Fibroblast of mammary gland (primary cell): Measurements from ENCODE around the gene LAGE3.

Experiments used
- DNase-seq: peaks from one replicate; pipeline ENCODE4 v3.0.0-alpha.2; 2010; ENCODE audit warnings: low read depth
- H3K4me3 ChIP-seq: 2 replicates; pipeline ENCODE4 v1.5.1; 2011; ENCODE audit warnings: low read depth, mild to moderate bottlenecking, low read length, moderate library complexity; ENCODE audit not compliant: control insufficient read depth
- TF ChIP-seq, protein P1 (sequence below): conservative IDR thresholded peaks from 2 replicates; pipeline ENCODE4 v1.5.1; 2011; ENCODE audit warnings: low read depth, low read length, inconsistent platforms; ENCODE audit not compliant: control insufficient read depth, insufficient read depth

LAGE3 gene

DNA sequence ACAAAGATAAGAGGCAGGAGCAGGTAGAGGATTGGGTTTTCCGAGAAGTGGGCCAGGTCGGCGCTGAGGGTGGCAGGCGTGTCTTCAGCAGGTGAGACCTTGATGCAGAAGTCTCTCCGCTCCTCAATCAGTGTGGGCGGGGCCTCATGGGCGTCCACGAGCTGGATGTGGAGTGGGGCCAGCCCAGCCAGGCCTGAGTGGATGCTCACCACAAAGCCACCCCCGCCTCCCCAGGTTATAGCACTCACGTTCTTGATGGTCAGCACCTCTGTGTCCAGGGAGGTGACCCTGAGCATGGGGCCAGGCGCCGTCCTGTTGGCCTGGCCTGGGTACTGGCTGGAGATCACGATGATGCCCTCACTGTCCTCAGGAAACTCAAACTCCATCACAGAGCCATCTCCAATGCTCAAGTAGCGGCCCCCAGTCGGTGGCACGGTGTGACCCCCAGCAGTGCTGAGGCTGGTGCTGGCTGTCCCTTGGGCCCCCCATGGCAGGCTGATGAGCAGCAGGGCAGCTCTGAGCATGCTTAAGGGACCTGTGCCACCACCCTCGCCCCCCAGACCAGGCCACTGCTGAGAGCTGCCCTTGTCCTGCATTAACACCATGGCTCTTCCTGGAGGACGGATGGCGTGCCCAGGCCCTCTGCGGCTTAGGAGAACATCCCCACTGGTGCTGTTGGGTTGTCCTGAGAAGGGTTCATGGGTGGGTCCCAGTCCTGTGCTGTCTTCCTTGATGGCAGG lies 9.4 kb upstream of the LAGE3 start:
- no peak overlapping the region for H3K4me3 ChIP-seq
- TF ChIP-seq, protein P1, sequence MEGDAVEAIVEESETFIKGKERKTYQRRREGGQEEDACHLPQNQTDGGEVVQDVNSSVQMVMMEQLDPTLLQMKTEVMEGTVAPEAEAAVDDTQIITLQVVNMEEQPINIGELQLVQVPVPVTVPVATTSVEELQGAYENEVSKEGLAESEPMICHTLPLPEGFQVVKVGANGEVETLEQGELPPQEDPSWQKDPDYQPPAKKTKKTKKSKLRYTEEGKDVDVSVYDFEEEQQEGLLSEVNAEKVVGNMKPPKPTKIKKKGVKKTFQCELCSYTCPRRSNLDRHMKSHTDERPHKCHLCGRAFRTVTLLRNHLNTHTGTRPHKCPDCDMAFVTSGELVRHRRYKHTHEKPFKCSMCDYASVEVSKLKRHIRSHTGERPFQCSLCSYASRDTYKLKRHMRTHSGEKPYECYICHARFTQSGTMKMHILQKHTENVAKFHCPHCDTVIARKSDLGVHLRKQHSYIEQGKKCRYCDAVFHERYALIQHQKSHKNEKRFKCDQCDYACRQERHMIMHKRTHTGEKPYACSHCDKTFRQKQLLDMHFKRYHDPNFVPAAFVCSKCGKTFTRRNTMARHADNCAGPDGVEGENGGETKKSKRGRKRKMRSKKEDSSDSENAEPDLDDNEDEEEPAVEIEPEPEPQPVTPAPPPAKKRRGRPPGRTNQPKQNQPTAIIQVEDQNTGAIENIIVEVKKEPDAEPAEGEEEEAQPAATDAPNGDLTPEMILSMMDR = no peak
- no peak for DNase-seq

DNA sequence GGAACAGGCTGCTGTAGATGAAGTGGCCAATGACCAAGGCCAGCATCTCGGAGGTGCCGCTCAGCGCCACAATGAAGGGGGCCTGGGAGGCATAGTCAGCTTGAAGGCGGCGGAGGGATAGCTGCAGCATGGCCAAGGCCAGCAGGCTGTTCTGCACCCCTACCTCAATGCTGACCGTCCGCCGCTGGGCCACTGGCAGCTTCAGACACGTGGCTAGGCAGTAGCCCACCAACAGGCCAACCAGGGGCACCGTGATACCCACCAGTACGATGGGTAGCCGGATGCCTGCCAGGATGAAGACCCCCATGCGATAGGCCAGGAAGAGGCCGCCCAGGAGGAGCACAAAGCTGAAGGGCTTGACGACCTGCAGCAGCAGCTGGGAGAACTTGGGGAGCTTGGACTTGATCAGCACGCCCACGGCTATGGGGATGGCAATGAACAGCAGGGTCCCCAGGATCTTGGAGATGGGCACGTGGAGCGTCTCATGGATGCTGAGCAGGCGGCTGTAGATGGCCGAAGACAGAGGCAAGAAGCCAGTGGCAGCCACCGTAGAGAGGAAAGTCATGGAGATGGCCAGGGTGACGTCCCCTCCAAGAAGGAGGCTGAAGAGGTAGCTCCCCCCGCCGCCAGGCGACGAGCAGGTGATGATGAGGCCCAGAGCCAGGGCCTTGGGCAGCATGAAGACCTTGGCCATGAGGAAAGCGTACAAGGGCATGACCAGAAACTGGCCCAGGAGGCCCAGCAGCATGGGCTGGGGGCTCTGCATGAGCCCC lies 8.6 kb upstream of the LAGE3 start:
- H3K4me3 ChIP-seq = no peak overlapping the region
- no peak for DNase-seq
- TF ChIP-seq, protein P1 = no peak

DNA sequence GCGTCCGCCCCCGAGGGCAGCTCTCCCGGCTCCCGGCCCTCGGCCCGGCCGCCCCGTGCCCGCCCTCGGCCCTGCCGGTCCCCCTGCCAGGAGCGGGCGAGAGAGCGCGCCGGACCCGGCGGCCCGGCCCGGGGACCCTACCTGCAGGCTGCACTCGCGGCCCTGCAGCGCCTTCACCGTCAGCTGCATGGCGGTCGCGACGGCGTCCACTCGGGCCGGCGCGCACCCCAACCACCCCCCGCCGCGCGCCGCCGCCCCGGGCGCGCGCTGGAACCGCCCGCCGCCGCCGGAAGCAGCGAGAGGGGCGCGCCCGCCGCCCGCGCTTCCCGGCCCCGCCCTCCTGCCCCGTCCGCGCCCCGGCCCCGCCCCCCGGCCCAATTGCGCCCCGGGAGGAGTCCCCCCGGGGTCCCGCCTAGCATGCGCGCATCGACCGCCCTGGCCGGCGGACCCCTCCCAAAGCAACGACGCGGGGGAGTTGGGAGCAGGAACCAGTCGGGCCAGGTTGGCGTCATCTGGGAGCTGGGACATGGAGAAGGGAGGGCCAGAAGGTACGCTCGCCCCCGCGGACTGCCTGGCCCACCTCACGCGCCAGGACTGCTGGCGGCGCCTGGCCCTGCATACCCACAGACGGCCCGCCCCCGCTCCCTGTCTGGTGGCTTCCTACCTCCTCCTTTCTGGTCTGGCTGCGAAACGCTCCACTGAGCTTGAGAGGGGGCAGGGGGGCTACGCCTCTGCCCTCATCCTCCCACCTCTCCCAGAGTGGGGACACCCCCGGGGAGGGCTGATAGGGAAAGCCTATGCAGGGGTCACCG lies 7.5 kb upstream of the LAGE3 start, which contains the start of gene UBL4A:
UBL4A (minus strand) TSS at position 220 of the 812 bp plus-strand sequence; CDS start at position 189, 31 bp downstream.
- TF ChIP-seq, protein P1 = no peak
- DNase-seq = peak; percentile 36
- H3K4me3 ChIP-seq = peak within 1 kb of the TSS; percentile 49

DNA sequence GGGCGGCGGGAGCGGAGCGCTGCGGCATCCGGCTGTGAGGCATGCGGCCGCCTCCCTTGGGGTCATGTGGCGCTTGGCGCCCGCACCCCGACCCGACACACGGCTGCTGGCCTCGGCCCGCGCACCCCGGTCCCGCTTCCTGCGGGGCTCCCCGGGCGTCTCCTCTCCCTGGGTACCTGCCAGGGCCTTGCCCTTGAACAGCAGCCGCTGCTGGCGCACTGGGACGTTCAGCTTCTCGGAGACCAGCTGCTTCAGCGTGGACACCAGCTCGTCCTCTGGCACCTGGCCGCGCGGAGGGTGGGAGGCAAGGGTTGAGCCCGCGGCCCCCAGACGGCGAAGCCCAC lies 6.9 kb upstream of the LAGE3 start:
- no peak for DNase-seq

DNA sequence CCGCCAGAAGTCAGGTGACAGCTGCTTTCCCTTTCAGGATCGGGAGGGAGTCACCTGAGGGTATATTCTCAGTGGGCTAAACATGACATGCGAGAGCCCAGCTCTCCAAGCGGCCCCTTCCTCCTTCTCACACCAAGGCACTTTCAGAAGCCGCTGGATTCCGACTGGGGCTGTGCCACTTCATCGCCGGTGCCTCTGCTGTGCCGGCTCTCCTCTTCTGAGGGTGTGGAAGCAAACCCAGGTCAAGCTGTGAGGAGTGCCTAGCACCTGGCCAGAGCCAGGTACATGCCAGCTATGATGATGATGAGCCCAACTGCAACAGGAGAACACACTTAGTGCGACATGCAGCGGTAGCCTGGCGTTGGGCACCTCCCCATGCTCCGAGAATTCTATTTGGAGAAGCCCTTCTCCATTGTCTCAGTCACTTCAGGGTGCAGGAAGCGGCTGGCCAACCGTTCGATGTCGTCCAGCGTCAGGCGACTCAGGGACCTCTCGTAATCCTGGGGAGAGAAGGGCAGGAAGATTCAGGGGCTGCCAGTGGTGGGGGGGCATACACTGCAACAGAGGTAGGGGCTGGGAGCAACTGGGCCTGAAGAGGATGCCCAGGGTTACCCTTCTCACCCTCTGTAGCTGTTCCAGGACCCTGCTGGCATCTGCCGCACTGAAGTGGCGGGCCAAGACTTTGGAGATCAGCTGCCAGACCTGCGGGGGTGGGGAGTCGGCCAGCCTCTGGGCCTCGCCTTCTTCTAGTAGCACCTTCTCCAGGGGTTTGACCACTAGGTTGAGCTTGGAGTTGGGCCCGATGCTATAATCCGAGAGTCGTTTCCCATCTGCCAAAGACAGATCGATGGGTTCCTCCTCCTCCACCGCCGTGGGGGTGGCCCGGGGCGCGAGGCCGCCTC lies 6.3 kb upstream of the LAGE3 start:
- H3K4me3 ChIP-seq = peak overlapping the region; percentile 49
- TF ChIP-seq, protein P1 = no peak
- DNase-seq = no peak

More for the DNA sequence above, 6.9 kb upstream of the LAGE3 start:
- peak overlapping the region; percentile 49 for H3K4me3 ChIP-seq
- TF ChIP-seq, protein P1 = no peak
